GM18858 (cell line): ENCODE results near the gene DEFB110.
A peak's percentile ranks its signal among the peaks of the same experiment; 100 is the strongest.

Experiments
- ATAC-seq: cut with Tn5 transposase; IDR thresholded peaks from one replicate; pipeline ENCODE4 v1.9.1; 2021; ENCODE audit not compliant: unreplicated experiment

The DEFB110 gene

GRCh38 chr6:50021894-50022293, at the start of gene DEFB110:
Gene DEFB110, minus strand, starts transcription at chr6:50021994. Its CDS starts 59 bp downstream, at chr6:50021935.
- ATAC-seq: no peak

DNA sequence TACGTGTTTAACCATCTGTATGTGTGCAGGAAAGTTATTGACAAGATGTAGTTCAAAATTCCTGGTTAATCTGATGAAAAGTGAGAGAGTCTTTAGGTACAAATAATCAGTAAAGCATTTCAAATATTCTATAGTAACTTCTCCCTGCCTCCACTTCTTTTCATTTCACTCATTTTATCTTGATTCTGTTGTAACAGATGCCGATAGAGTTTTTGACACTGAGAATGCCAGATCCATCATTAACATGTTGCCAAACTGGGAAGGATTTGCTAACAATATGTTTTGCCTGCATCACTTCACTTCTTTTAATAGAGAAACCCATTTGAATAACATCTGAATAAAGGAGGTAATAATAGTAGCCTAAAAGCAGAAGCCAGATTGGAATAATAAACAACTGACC, 48.3 kb upstream of the DEFB110 start:
- no peak for ATAC-seq

DNA sequence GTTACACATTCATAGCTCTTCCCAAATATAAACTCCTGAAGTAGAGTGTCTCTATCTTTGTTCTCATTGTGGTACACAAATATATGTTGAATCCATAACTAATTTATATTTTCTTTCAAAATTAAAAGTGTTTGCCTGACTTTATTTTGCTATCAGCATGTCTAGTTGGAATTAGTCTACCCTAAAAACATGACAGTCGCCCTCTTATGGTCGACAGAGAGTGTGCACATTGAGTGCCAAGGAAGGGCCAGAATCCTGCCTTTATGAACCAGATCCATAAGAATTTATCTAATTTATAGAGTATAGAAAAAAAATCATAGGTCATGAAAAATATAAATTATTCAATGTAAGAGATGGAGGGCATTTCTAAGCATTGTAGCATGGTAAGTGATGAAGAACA, 40.3 kb upstream of the DEFB110 start:
- ATAC-seq: peak; percentile 53

DNA sequence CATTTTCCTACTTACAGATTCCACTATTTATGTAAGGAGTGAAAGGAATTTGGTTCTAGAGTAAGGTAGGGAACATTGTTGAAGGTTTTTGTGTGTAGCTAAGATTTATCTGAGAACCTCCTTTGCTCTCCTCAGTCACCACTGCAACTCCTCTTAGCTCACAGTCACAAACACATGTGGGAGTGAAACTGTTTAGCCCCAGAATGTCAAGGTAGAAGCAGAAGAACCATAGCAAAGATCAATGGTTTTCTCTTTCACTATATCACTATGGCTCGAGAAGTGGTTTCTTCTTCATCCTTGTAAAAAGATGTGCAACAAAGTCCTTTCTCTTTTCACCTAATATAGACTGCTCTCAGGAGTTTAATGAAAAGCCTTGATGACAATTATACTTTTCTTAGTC, 34.4 kb upstream of the DEFB110 start:
- no peak for ATAC-seq

DNA sequence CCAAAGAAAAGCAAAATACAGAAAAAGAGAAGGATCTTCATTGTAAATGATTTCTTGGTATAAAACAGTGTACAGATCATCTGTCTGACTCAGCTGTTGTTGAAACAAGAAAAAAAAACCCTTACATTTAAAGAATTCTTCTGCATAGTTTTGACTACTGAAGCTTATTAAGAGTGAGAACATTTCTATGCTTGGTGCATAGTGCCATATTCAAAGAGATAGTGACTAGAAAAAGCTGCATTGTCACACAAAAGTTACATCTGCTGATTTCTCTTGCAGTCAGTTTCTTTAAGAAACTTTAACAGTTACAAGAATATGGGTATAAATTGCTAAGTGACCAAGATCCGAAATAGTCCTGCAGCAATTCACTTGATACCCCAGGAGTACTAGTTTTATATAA, 28.0 kb upstream of the DEFB110 start, which contains the start of gene DEFB112:
TSS of gene DEFB112 (minus strand) at position 101 of the 400 bp plus-strand sequence. CDS start at position 41, 60 bp downstream.
- no peak for ATAC-seq

- ATAC-seq: no peak
Measured at GRCh38 chr6:50047026-50047425, 25.2 kb upstream of the DEFB110 start.

- no peak for ATAC-seq
Measured at GRCh38 chr6:50030777-50031562, 9.2 kb upstream of the DEFB110 start.

GRCh38 chr6:50030350-50030749, 8.6 kb upstream of the DEFB110 start:
- ATAC-seq: no peak

DNA sequence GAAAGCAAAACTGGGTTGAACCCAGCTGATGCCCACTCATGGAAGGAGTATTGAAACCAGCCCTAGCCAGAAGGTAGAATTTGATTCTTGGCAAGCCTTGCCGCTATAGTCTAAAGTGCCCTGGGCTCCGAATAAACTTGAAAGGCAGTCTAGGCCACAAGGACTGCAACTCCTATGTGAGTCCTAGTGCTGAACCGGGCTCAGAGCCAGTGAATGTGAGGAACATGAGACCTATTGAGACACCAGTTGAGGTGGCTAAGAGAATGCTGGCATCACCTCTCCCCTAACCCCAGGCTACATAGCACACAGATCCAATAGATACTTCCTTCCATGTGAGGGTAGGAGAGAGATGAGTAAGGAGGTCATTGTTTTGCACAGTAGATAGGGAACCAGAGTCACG, 3.5 kb upstream of the DEFB110 start:
- no peak for ATAC-seq

- no peak for ATAC-seq
Measured at GRCh38 chr6:50007819-50008218, 14.0 kb downstream of the DEFB110 start.

GRCh38 chr6:50003139-50003538, 18.7 kb downstream of the DEFB110 start:
- no peak for ATAC-seq

GRCh38 chr6:49995278-49995677, 26.5 kb downstream of the DEFB110 start:
- no peak for ATAC-seq

DNA sequence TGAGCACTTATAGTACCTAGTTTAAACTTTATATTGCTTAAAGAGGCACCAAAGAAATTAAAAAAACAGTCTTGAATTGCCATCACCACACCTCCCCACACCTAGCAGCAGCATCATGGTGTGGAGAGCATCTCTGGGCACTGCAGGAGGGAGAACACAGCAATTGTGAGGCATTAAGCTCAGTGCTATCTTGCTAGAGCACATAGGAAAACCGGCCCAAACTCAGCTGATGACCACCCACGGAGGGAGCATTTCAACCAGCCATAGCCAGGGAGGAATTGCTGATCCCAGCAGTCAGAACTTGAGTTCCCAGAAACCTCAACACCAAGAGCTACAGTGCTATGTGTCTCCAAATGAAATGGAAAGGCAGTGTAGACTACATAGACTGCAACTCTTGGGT, 32.9 kb downstream of the DEFB110 start:
- no peak for ATAC-seq

GRCh38 chr6:49987749-49988148, 34.0 kb downstream of the DEFB110 start:
- ATAC-seq: no peak

GRCh38 chr6:49986551-49986950, 35.2 kb downstream of the DEFB110 start:
- no peak for ATAC-seq

DNA sequence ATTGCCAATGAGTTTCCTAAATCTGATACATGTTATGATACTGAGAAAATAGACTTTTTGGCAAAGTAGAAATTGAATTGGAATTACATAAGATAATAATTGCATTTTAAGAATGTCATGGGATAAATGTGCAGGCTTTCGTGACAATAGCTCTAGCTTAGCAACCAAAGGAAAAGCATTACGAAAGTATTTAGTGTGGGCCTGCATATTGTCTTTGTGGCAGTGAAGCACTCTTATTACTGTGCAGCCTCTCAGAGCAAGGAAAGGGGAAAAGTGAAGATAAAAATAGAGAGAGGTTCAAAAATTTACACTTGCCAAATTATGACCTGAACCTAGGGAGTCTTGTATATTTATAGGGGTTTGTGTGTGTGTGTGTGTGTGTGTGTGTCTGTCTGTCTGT, 39.7 kb downstream of the DEFB110 start:
- no peak for ATAC-seq

- ATAC-seq: peak; percentile 78
Measured at GRCh38 chr6:49980898-49981297, 40.9 kb downstream of the DEFB110 start.

DNA sequence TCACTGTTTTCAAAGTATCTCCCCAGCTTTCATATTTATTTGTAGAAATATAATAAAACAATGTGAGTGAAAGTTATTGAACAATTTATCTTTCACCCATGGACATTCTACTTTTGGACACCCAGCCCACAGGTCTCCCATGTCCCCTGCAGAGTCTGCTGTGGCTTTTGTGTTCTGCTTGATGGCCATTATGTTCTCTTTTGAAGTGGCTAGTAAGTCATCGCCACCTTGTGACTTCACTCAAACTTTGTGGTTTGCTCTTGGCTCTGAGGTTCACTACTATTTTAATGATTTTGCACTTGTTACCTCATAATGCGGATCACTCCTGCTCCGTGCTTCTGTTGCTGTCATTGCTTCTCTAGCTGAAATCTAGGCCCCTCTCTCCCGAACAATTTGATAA, 42.2 kb downstream of the DEFB110 start:
- peak; percentile 35 for ATAC-seq

DNA sequence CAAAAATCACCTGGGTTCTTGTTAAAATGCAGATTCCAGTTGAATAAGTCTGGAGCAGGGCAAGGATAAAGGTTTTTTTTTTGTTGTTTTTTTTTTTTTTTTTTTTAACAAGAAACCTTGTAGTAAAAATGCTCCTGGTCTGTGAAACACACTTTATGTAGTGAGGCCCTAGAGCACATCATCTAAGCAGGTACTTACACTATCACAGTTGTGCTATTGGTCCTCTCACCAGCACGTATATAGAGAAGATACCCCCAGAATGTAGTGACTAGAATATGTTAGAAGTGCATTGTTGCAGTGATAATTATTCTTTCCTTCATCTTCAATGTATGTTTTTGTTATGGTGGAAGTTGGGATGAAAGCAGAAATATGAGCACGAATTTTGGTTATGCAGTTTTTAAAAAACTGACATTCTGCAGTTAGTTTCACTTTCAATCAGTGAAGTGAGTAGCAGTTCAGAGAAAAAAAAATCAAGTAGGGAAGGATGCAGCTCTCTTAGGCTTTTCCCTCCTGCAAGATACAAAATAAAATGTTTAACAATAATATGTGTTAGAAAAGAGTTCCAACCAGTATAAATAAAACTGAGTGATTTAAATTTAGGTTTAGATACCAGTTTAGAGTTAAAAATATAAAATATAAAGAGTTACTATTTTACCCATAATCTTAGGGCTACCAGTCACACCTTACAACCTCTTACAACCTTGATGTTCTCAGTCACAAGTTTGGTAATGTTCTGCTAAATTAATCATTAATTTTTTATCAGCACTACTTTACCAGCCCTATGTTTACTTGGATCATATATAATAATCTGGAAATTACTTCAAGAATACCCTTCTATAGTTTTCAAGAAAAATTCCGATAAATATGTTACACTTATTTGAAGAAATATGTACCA, 43.2 kb downstream of the DEFB110 start:
- ATAC-seq: peak; percentile 38

DNA sequence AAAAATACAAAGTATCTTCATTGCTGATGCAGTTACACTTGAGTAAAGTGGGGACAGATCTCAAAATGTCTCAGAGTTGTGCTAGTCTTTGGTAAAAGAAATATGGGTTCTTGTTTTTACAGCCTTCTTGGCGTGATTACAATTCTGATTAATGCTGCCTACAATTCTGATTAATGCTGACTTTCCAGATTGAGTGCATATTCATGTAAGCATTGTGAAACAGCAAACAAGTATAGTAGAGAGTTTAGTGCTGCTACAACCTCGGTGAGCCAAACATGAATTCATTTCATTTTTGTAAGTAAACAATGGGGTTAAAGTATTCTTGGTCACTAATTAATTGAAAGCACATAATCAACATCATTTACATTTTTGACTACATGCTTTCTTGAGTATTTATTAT, 52.2 kb downstream of the DEFB110 start, which contains the start of gene DEFB113:
TSS of gene DEFB113 (minus strand) at position 21 of the 400 bp plus-strand sequence. CDS start at position 21, 0 bp downstream.
- ATAC-seq: no peak
